ENCODE measurements around the gene RAB40A.
A peak's percentile ranks its signal among the peaks of the same experiment; 100 is the strongest.

The RAB40A gene

DNA sequence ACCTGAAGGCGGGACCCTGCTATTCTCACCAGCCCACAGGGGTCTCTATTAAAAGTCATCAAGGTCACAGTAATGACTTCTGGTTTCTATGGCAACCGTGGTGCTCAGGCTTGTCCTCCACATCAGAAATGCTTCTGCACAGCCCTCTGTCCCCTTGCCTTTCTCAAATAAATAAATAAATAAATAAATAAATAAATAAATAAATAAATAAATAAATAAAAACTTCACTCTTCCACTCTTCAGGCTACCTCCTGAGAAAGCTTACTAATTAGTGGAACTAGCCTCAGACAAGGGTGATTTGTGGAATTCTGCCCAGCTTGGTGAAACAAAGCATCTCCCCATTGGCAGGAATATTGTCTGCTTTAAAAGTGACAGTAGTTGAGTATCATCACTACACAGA is 5.5 kb upstream of the RAB40A start (continued):
- no peak for TF ChIP-seq ZNF777 (tag by site-specific recombination; IDR thresholded peaks at IDR 0.05; ENCODE audit: borderline replicate concordance)
- no peak for TF ChIP-seq ZEB2 (tag by site-specific recombination; IDR thresholded peaks at IDR 0.05)
- TF ChIP-seq ZNF558 (tag by site-specific recombination; IDR thresholded peaks at IDR 0.05), result peak; percentile 52; the same call in 1 of the 2 replicates
- peak; percentile 71 for TF ChIP-seq ZNF623 (tag by site-specific recombination; IDR thresholded peaks at IDR 0.05)
- TF ChIP-seq REST (tag by site-specific recombination; IDR thresholded peaks at IDR 0.05), result peak; percentile 49; the same call in 1 of the 2 replicates
- TF ChIP-seq BCL11B (tag by site-specific recombination; IDR thresholded peaks at IDR 0.05; ENCODE audit: low read depth), result no peak
- peak; percentile 55; the same call in 1 of the 2 replicates for TF ChIP-seq ZXDB (tag by site-specific recombination; IDR thresholded peaks at IDR 0.05)
- no peak; the same call in 1 of the 2 replicates for TF ChIP-seq ZNF560 (tag by site-specific recombination; IDR thresholded peaks at IDR 0.05; ENCODE audit: borderline replicate concordance)
- TF ChIP-seq ZNF677 (tag by site-specific recombination; IDR thresholded peaks at IDR 0.05), result no peak
- TF ChIP-seq ZNF404 (tag by site-specific recombination; IDR thresholded peaks at IDR 0.05), result no peak
- TF ChIP-seq, protein P1, sequence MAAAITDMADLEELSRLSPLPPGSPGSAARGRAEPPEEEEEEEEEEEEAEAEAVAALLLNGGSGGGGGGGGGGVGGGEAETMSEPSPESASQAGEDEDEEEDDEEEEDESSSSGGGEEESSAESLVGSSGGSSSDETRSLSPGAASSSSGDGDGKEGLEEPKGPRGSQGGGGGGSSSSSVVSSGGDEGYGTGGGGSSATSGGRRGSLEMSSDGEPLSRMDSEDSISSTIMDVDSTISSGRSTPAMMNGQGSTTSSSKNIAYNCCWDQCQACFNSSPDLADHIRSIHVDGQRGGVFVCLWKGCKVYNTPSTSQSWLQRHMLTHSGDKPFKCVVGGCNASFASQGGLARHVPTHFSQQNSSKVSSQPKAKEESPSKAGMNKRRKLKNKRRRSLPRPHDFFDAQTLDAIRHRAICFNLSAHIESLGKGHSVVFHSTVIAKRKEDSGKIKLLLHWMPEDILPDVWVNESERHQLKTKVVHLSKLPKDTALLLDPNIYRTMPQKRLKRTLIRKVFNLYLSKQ (tag by site-specific recombination; IDR thresholded peaks at IDR 0.05; ENCODE audit: borderline replicate concordance), result 0 out of 2 replicates have a peak, but pooled peaks have one; percentile 36
- peak; percentile 29; the same call in 1 of the 2 replicates for TF ChIP-seq ZNF341 (tag by site-specific recombination; IDR thresholded peaks at IDR 0.05; ENCODE audit: low read depth)
- TF ChIP-seq, protein P2, sequence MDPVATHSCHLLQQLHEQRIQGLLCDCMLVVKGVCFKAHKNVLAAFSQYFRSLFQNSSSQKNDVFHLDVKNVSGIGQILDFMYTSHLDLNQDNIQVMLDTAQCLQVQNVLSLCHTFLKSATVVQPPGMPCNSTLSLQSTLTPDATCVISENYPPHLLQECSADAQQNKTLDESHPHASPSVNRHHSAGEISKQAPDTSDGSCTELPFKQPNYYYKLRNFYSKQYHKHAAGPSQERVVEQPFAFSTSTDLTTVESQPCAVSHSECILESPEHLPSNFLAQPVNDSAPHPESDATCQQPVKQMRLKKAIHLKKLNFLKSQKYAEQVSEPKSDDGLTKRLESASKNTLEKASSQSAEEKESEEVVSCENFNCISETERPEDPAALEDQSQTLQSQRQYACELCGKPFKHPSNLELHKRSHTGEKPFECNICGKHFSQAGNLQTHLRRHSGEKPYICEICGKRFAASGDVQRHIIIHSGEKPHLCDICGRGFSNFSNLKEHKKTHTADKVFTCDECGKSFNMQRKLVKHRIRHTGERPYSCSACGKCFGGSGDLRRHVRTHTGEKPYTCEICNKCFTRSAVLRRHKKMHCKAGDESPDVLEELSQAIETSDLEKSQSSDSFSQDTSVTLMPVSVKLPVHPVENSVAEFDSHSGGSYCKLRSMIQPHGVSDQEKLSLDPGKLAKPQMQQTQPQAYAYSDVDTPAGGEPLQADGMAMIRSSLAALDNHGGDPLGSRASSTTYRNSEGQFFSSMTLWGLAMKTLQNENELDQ (tag by site-specific recombination; IDR thresholded peaks at IDR 0.05; ENCODE audit: low read depth), result no peak
- TF ChIP-seq ZNF580 (tag by site-specific recombination; IDR thresholded peaks at IDR 0.05), result no peak
- no peak for TF ChIP-seq GLI4 (tag by site-specific recombination; IDR thresholded peaks at IDR 0.05)

GRCh38 chrX:103523605-103524004 is 4.3 kb upstream of the RAB40A start:
- H3K4me1 ChIP-seq (ENCODE audit: control insufficient read depth, insufficient read depth, low read length), result no peaks in the 10 kb centered on the region
- CTCF ChIA-PET, result interaction anchor here (0.6 kb wide), 1 partner anchor 510 kb away, joined by 3 read pairs; no protein-coding TSS in a partner anchor
- no peak overlapping the region for H3K27ac ChIP-seq (ENCODE audit: extremely low read depth, low read depth, low read length)
- H3K36me3 ChIP-seq (ENCODE audit: control insufficient read depth in 2 of 2, insufficient read depth in 1 of 2, low read length in 2 of 2), result peaks cover 0 to 3% of the 10 kb centered on the region in 2 experiments; a peak in 1 of 3 replicates
- POLR2A ChIA-PET, result no interaction called here
- no peak overlapping the region for H3K4me3 ChIP-seq (ENCODE audit: low read depth, low read length)
- no peaks in the 10 kb centered on the region for H3K9me3 ChIP-seq (ENCODE audit: control insufficient read depth, insufficient read depth, low read depth, low read length)
- TF ChIP-seq ZEB2 (tag by site-specific recombination; IDR thresholded peaks at IDR 0.05), result no peak
- TF ChIP-seq GFI1B (tag by site-specific recombination; IDR thresholded peaks at IDR 0.05), result no peak
- no peak for TF ChIP-seq SCRT2 (tag by site-specific recombination; IDR thresholded peaks at IDR 0.05)
- no peak for TF ChIP-seq ZNF654 (tag by site-specific recombination; IDR thresholded peaks at IDR 0.05; ENCODE audit: low read depth)
- no peak for TF ChIP-seq ZNF404 (tag by site-specific recombination; IDR thresholded peaks at IDR 0.05)
- no peak for TF ChIP-seq ZNF558 (tag by site-specific recombination; IDR thresholded peaks at IDR 0.05)
- no peak for TF ChIP-seq REST (tag by site-specific recombination; IDR thresholded peaks at IDR 0.05)
- TF ChIP-seq ZNF155 (tag by site-specific recombination; IDR thresholded peaks at IDR 0.05), result no peak
- TF ChIP-seq ZNF707 (tag by site-specific recombination; IDR thresholded peaks at IDR 0.05), result no peak
- no peak for TF ChIP-seq ZBTB8A (tag by site-specific recombination; IDR thresholded peaks at IDR 0.05)
- no peak for TF ChIP-seq ZBTB44 (tag by site-specific recombination; IDR thresholded peaks at IDR 0.05)
- TF ChIP-seq ZNF658 (tag by site-specific recombination; IDR thresholded peaks at IDR 0.05), result no peak
- TF ChIP-seq ZNF677 (tag by site-specific recombination; IDR thresholded peaks at IDR 0.05), result no peak
- TF ChIP-seq ZNF521 (tag by site-specific recombination; IDR thresholded peaks at IDR 0.05), result no peak
